OCI-LY3 (cell line): Measurements from ENCODE around the gene PPM1M.

Source experiments
- H2AFZ ChIP-seq: fragments of 200-600, 300-600 bp; shearing (Covaris generic); 2 replicates; pipeline ENCODE4 v1.6.0; 2014; ENCODE audit warnings: antibody characterized with exemption, low read depth, low read length
- H3K27ac ChIP-seq: fragments of 200-600, 300-600 bp; sonication (generic); 2 replicates; pipeline ENCODE4 v1.5.1; 2014; ENCODE audit warnings: mild to moderate bottlenecking, low read length, moderate library complexity, mixed read lengths
- H3K27me3 ChIP-seq: fragments of 200-600, 300-600 bp; sonication (generic); 2 replicates; pipeline ENCODE4 v1.6.1; 2014; ENCODE audit warnings: low read depth, low read length, mixed read lengths
- H3K36me3 ChIP-seq: fragments of 200-600, 300-600 bp; sonication (generic); replicated peaks from 2 replicates; pipeline ENCODE3; 2014; ENCODE audit warnings: low read depth, low read length, mixed read lengths
- H3K4me1 ChIP-seq: fragments of 300-600, 200-600 bp; sonication (generic); 2 replicates; pipeline ENCODE4 v1.6.1; 2014; ENCODE audit warnings: low read length, mixed read lengths
- H3K4me2 ChIP-seq: fragments of 200-600, 300-600 bp; sonication (generic); 2 replicates; pipeline ENCODE4 v1.6.1; 2014; ENCODE audit warnings: low read length, mixed read lengths
- H3K4me3 ChIP-seq: fragments of 300-600, 200-600 bp; sonication (generic); 2 replicates; pipeline ENCODE4 v1.5.1; 2014; ENCODE audit warnings: antibody characterized with exemption, mild to moderate bottlenecking, low read length, moderate library complexity
- H3K79me2 ChIP-seq: fragments of 300-600, 200-600 bp; shearing (Covaris generic); 2 replicates; pipeline ENCODE4 v1.6.1; 2014; ENCODE audit warnings: mild to moderate bottlenecking, low read length, mixed read lengths
- H3K9ac ChIP-seq: fragments of 300-600, 200-600 bp; shearing (Covaris generic); 2 replicates; pipeline ENCODE4 v1.6.0; 2014; ENCODE audit warnings: mild to moderate bottlenecking, low read length, moderate library complexity
- H3K9me3 ChIP-seq: fragments of 200-600, 300-600 bp; shearing (Covaris generic); 2 replicates; pipeline ENCODE4 v1.6.1; 2014; ENCODE audit warnings: low read length, mixed read lengths; ENCODE audit not compliant: insufficient read depth
- H4K20me1 ChIP-seq: fragments of 200-600, 300-600 bp; sonication (generic); 2 replicates; pipeline ENCODE4 v1.6.1; 2016; ENCODE audit warnings: low read length, mixed read lengths; ENCODE audit not compliant: insufficient read depth
- EZH2phosphoT487 ChIP-seq: fragments of 200-600 bp; shearing (Covaris generic); IDR thresholded peaks from 2 replicates; pipeline ENCODE4 v1.6.1; 2018; ENCODE audit warnings: antibody characterized with exemption, mixed run types, low read depth
- TF ChIP-seq, protein P1 (sequence below): fragments of 200-600, 300-600 bp; sonication (generic); IDR thresholded peaks from 2 replicates; pipeline ENCODE4 v1.5.1; 2014; ENCODE audit warnings: antibody characterized with exemption, low read length, low read depth

PPM1M gene

DNA sequence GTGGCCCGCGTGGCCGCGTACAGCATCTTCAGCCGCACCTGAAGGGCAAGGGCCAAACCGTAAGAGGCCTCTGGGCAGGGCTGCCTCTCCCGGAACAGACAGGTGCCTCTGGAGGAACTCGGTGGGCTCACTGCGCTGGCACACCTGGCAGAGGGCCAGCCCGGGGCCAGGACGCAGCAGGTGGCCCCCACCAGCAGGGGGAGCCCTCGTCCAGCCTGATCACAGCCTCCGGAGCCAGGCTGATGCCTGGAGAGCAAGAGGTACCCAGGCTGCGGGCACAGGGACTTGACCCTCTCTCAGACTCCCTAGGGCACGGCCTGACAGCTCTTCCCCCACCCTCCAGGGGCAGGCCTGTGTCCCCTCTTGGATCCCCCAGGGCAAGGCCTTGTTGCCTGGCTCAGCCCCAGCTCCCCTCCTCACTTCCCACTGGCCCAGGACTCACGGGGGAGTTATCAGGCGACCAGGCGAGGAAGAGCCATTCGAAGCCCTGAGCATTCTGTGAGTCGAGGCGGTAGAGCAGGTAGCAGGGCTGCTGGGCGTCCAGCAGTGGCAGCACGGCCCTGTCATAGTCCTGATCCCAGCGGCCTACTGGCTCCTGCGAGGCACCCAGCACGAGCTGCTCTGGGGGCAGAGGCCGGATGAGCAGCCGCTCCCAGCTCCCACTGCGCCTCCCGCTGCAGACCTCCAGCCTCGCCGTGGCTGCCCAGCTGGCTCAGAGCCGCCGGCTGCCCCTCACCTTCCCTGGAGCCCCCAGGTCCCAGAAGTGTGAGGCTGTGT is 13.9 kb upstream of the PPM1M start:
- H3K27me3 ChIP-seq: no peaks in the 10 kb centered on the region
- H3K4me1 ChIP-seq: peaks cover 4% of the 10 kb centered on the region
- TF ChIP-seq, protein P1, sequence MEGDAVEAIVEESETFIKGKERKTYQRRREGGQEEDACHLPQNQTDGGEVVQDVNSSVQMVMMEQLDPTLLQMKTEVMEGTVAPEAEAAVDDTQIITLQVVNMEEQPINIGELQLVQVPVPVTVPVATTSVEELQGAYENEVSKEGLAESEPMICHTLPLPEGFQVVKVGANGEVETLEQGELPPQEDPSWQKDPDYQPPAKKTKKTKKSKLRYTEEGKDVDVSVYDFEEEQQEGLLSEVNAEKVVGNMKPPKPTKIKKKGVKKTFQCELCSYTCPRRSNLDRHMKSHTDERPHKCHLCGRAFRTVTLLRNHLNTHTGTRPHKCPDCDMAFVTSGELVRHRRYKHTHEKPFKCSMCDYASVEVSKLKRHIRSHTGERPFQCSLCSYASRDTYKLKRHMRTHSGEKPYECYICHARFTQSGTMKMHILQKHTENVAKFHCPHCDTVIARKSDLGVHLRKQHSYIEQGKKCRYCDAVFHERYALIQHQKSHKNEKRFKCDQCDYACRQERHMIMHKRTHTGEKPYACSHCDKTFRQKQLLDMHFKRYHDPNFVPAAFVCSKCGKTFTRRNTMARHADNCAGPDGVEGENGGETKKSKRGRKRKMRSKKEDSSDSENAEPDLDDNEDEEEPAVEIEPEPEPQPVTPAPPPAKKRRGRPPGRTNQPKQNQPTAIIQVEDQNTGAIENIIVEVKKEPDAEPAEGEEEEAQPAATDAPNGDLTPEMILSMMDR: peak; percentile 95
- no peak for TF ChIP-seq EZH2phosphoT487
- H2AFZ ChIP-seq: no peak overlapping the region
- H3K36me3 ChIP-seq: peaks cover 5% of the 10 kb centered on the region
- no peak overlapping the region for H3K27ac ChIP-seq
- no peaks in the 10 kb centered on the region for H3K79me2 ChIP-seq
- no peak overlapping the region for H3K9ac ChIP-seq
- no peak overlapping the region for H3K4me3 ChIP-seq
- H4K20me1 ChIP-seq: no peaks in the 10 kb centered on the region
- no peaks in the 10 kb centered on the region for H3K9me3 ChIP-seq
- H3K4me2 ChIP-seq: no peak overlapping the region; the same call in 1 of the 2 replicates

- H3K27me3 ChIP-seq: no peaks in the 10 kb centered on the region
- TF ChIP-seq EZH2phosphoT487: no peak
- TF ChIP-seq, protein P1: peak; percentile 40
- H3K27ac ChIP-seq: no peak overlapping the region
- H3K36me3 ChIP-seq: peaks cover 5% of the 10 kb centered on the region
- H3K4me2 ChIP-seq: no peak overlapping the region
- no peaks in the 10 kb centered on the region for H4K20me1 ChIP-seq
- no peaks in the 10 kb centered on the region for H3K4me1 ChIP-seq
- peaks cover under 1% of the 10 kb centered on the region; the same call in 1 of the 2 replicates for H3K79me2 ChIP-seq
- H3K4me3 ChIP-seq: no peak overlapping the region
- H3K9me3 ChIP-seq: no peaks in the 10 kb centered on the region
- H3K9ac ChIP-seq: no peak overlapping the region
- no peak overlapping the region for H2AFZ ChIP-seq
Observed at GRCh38 chr3:52232279-52233107, 13.1 kb upstream of the PPM1M start.

DNA sequence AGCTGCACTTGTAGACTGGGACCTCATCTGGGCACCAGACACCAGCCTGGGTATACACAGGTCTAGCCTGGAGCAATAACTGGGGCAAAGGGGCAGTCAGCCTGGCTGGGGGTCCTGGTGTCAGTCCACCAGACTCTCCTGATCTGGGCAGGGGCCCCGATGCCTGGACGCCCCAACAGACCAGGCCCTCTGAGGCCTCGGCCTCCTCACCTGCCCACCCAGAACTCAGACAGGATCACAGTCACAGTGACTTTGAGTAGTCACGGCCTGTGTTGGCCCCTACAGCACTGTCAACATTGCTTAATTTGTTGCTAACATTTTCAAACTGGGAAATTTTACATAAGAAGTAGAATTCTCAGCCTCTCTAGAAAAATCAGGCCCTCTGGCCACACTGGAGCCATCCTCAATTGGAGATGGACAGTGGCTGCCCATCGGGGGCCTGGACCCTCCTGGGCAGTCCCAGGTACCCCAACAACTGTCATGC is 12.4 kb upstream of the PPM1M start:
- Histone ChIP-seq H3K4me1 (peaks cover 6% of the 10 kb centered on the region), H3K36me3 (peaks cover 5% of the 10 kb centered on the region), H3K4me2 (no peak overlapping the region), H3K9ac (no peak overlapping the region), H3K79me2 (peaks cover 7% of the 10 kb centered on the region; the same call in 1 of the 2 replicates), H2AFZ (no peak overlapping the region), H3K4me3 (no peak overlapping the region), H3K27me3 (no peaks in the 10 kb centered on the region), H4K20me1 (no peaks in the 10 kb centered on the region), H3K27ac (no peak overlapping the region), H3K9me3 (no peaks in the 10 kb centered on the region)
- TF ChIP-seq EZH2phosphoT487: no peak
- TF ChIP-seq, protein P1: no peak; the same call in 1 of the 2 replicates

DNA sequence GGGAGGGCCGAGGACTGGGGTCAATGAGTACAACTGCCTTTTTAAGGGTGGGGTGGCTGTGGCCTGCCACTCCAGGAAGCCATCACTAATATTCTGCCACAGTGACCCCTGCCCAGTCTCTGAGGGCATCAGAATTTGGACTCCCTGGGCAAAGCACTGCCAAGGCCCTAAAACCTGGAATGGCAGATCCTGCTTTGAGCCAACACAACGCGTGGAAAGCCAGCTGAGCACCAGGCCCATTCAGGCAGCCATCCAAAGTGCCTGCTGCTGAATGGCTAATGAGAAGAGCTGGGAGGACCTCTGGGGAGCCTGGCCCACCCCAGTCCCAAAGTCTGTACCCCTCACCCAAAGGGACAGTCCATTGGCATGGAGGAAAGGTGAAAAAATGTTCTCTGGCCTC is 11.6 kb upstream of the PPM1M start:
- H3K27ac ChIP-seq: no peak overlapping the region
- H3K27me3 ChIP-seq: no peaks in the 10 kb centered on the region
- peaks cover 2% of the 10 kb centered on the region for H3K36me3 ChIP-seq
- H3K4me1 ChIP-seq: peaks cover 8% of the 10 kb centered on the region
- H3K9ac ChIP-seq: no peak overlapping the region
- H3K4me2 ChIP-seq: no peak overlapping the region
- no peak overlapping the region for H2AFZ ChIP-seq
- no peak for TF ChIP-seq EZH2phosphoT487
- TF ChIP-seq, protein P1: no peak
- H3K4me3 ChIP-seq: no peak overlapping the region
- H3K79me2 ChIP-seq: peaks cover 13% of the 10 kb centered on the region
- no peaks in the 10 kb centered on the region for H4K20me1 ChIP-seq
- H3K9me3 ChIP-seq: no peaks in the 10 kb centered on the region
